Parathyroid adenoma (tissue), 2 donors: ENCODE results near the gene CARD10.

Source experiments
- H2AFZ ChIP-seq: fragments of 300-600 bp; sonication (generic); one replicate; pipeline ENCODE4 v1.7.0; 2017; ENCODE audit warnings: antibody characterized with exemption, mild to moderate bottlenecking
- H3K27ac ChIP-seq: fragments of 300-600 bp; sonication (generic); one replicate; pipeline ENCODE4 v1.7.0; 2017
- H3K27me3 ChIP-seq: fragments of 300-600 bp; sonication (generic); one replicate; pipeline ENCODE4 v1.7.0; 2017; ENCODE audit warnings: low read length; ENCODE audit not compliant: control insufficient read depth, insufficient read depth
- H3K36me3 ChIP-seq: fragments of 300-600 bp; sonication (generic); one replicate; pipeline ENCODE4 v1.7.0; 2017; ENCODE audit warnings: low read length; ENCODE audit not compliant: control insufficient read depth, insufficient read depth
- H3K4me1 ChIP-seq: fragments of 300-600 bp; sonication (generic); one replicate; pipeline ENCODE4 v1.7.0; 2017; ENCODE audit warnings: control low read depth
- H3K4me2 ChIP-seq: fragments of 300-600 bp; sonication (generic); one replicate; pipeline ENCODE4 v1.7.0; 2017; ENCODE audit warnings: low read length
- H3K4me3 ChIP-seq: fragments of 300-600 bp; sonication (generic); one replicate; pipeline ENCODE4 v1.7.0; 2017; ENCODE audit warnings: low read depth, low read length
- H3K79me2 ChIP-seq: fragments of 300-600 bp; sonication (generic); one replicate; pipeline ENCODE4 v1.7.0; 2017; ENCODE audit warnings: control low read depth
- H3K9ac ChIP-seq: fragments of 300-600 bp; sonication (generic); one replicate; pipeline ENCODE4 v1.7.0; 2017; ENCODE audit warnings: mild to moderate bottlenecking
- H3K9me3 ChIP-seq: fragments of 300-600 bp; sonication (generic); one replicate; pipeline ENCODE4 v1.7.0; 2017; ENCODE audit warnings: low read length; ENCODE audit not compliant: control insufficient read depth
- TF ChIP-seq, protein P1 (sequence below): fragments of 300-600 bp; sonication (generic); IDR thresholded peaks from one replicate; pipeline ENCODE4 v1.7.0; 2017; ENCODE audit warnings: antibody characterized with exemption, mild to moderate bottlenecking
- donor health status: primary hyperparathyroidism.

Gene CARD10

DNA sequence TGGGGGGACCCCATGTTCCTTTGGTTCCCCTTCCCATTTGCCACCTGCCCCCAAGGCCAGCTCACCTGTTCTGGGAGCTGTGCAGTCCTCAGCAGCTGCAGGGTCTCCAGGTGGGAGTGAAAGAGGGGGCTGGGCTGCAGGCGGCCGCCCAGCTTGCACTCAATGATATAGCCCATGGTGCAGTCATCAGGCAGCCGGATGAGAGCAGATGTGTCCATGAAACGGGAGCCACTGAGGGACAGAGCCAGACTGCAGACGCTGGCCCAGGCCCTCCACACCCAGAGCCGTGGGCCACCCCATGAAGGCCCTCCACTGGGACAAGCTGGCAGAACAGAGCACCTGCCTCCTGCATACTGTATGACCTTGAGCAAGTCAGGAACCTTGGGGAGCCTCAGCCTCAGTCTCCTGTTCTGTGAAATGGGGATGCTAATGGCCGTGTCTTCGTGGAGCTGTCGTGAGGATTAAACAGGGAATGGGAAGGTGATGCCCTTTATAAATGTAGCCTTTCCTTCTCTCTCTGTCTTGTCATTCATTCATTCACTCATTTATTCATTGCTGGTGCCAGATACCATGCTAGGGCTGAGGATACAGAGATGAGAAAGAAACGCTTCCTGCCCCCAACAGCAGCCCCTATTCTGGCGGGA lies 44.6 kb downstream of the CARD10 start:
- H3K9ac ChIP-seq = no peak overlapping the region
- H3K4me3 ChIP-seq = no peak overlapping the region
- no peaks in the 10 kb centered on the region for H3K4me1 ChIP-seq
- TF ChIP-seq, protein P1, sequence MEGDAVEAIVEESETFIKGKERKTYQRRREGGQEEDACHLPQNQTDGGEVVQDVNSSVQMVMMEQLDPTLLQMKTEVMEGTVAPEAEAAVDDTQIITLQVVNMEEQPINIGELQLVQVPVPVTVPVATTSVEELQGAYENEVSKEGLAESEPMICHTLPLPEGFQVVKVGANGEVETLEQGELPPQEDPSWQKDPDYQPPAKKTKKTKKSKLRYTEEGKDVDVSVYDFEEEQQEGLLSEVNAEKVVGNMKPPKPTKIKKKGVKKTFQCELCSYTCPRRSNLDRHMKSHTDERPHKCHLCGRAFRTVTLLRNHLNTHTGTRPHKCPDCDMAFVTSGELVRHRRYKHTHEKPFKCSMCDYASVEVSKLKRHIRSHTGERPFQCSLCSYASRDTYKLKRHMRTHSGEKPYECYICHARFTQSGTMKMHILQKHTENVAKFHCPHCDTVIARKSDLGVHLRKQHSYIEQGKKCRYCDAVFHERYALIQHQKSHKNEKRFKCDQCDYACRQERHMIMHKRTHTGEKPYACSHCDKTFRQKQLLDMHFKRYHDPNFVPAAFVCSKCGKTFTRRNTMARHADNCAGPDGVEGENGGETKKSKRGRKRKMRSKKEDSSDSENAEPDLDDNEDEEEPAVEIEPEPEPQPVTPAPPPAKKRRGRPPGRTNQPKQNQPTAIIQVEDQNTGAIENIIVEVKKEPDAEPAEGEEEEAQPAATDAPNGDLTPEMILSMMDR = no peak
- no peak overlapping the region for H3K4me2 ChIP-seq
- H2AFZ ChIP-seq = no peak overlapping the region
- no peaks in the 10 kb centered on the region for H3K27me3 ChIP-seq
- no peaks in the 10 kb centered on the region for H3K36me3 ChIP-seq
- H3K27ac ChIP-seq = no peak overlapping the region
- H3K79me2 ChIP-seq = no peaks in the 10 kb centered on the region
- no peaks in the 10 kb centered on the region for H3K9me3 ChIP-seq

DNA sequence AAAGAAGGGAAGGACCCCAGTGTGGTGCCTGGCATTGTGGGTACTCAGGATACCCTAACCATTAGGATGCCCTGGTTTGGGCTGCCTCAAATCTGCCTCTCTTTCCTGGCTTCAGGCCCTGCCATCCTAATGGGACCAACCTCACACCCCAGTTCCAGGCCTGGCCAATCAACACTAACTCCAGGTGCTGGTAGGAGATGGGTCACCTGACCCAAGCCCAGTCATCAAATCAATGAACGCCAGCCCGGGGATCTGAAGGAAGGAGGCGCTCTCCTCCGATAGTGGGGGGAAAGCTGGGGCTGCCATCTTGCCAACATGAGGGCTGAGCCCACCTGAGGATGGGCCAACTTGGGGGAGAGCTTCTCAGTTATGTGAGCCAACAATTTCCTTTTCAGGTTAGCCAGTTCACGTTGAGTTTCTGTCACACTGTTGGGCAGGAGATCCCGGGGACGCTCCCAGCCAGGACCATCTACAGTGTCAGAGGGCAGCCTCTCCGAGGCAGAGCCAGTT lies 45.7 kb downstream of the CARD10 start:
- Histone ChIP-seq H3K79me2 (no peaks in the 10 kb centered on the region), H3K36me3 (no peaks in the 10 kb centered on the region)
- TF ChIP-seq, protein P1 = no peak

DNA sequence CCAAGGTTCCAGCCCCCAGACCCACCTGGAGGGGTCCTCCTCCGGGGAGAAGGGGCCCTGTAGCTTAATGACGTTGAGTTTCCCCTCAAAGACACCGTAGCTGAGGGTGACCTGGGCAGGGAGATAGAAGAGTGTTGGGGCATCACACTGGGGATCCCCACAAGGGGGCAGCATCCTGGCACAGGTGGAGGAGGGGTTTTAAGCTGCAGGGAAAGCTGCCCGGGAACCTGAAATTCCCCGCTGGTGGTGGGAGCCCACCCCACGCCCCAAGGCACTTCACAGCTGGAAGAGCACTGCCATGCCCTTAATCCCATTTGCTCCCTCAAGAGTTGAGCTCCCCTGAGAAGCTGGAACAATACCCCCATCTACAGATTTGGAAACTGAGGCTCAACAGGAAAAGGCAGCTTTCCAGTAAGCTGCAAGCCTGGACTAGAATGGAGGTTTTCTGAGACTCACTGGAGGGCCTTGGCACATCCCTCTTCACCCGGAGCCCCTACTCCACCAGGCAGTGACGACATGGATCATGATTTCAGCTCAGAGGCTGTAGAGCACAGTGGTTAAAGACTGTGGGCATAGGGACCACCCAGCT lies 46.7 kb downstream of the CARD10 start:
- H2AFZ ChIP-seq = no peak overlapping the region
- H3K4me1 ChIP-seq = no peaks in the 10 kb centered on the region
- TF ChIP-seq, protein P1 = peak; percentile 12
- H3K4me3 ChIP-seq = no peak overlapping the region
- H3K9ac ChIP-seq = no peak overlapping the region
- no peaks in the 10 kb centered on the region for H3K9me3 ChIP-seq
- no peaks in the 10 kb centered on the region for H3K27me3 ChIP-seq
- H3K4me2 ChIP-seq = no peak overlapping the region
- no peak overlapping the region for H3K27ac ChIP-seq
- H3K79me2 ChIP-seq = no peaks in the 10 kb centered on the region
- H3K36me3 ChIP-seq = no peaks in the 10 kb centered on the region

More for the DNA sequence above, 45.7 kb downstream of the CARD10 start:
- Histone ChIP-seq H3K4me2 (no peak overlapping the region), H3K9me3 (no peaks in the 10 kb centered on the region), H2AFZ (no peak overlapping the region), H3K27me3 (no peaks in the 10 kb centered on the region), H3K4me3 (no peak overlapping the region), H3K27ac (no peak overlapping the region), H3K9ac (no peak overlapping the region), H3K4me1 (no peaks in the 10 kb centered on the region)

DNA sequence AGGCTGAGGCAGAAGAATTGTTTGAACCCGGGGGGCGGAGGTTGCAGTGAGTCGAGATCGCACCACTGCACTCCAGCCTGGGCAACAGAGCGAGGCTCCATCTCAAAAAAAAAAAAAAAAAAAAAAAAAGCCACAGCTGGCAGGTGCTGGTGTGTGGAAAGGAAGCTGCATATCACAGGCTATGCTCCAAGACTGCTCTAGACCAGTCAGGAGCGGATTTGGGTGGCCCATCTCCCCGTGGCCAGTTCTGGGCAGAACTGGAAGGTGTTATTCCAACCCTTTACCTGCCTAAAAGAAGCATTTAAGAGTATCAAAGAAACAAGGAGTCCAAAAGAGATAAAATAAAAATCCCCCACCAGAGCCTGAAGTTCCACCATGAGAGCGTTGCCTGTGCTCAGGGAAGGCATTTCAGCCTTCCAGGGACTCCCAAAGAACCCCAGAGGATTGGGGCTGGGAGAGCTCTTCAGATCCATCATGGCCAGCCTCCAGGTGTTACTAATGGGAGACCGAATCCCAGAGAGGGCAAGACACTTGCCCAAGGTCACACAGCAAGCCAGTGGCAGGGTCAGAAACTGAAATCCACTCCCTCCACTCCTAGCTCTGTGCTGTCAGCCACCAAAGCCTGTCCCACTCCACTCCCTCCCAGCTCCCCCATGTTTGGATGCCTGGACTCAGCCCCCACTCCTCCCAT lies 47.3 kb downstream of the CARD10 start:
- H3K9me3 ChIP-seq = no peaks in the 10 kb centered on the region
- H3K4me3 ChIP-seq = no peak overlapping the region
- H3K9ac ChIP-seq = no peak overlapping the region
- H3K36me3 ChIP-seq = no peaks in the 10 kb centered on the region
- H3K27me3 ChIP-seq = no peaks in the 10 kb centered on the region
- no peaks in the 10 kb centered on the region for H3K79me2 ChIP-seq
- TF ChIP-seq, protein P1 = no peak
- H3K27ac ChIP-seq = no peak overlapping the region
- no peak overlapping the region for H2AFZ ChIP-seq
- H3K4me1 ChIP-seq = no peaks in the 10 kb centered on the region
- H3K4me2 ChIP-seq = no peak overlapping the region
